H9 (cell line): Measurements from ENCODE around the gene TXLNB. TPM values are rescaled to one million over a fixed set of nuclear protein-coding genes. Genes with fewer than 3 reads are reported as not detected.

Experiments
- DNase-seq: peaks from one replicate; pipeline ENCODE4 v3.0.0-alpha.2; 2017
- H2AFZ ChIP-seq: one replicate; pipeline ENCODE4 v1.6.1; 2013; ENCODE audit warnings: mild to moderate bottlenecking, low read length, control low read depth, moderate library complexity
- H2AK5ac ChIP-seq: 2 replicates; pipeline ENCODE4 v1.6.1; 2013; ENCODE audit warnings: low read length, control low read depth, mixed read lengths; ENCODE audit not compliant: insufficient read length
- H2BK120ac ChIP-seq: one replicate; pipeline ENCODE4 v1.6.1; 2013; ENCODE audit warnings: low read depth, mild to moderate bottlenecking, low read length, control low read depth, inconsistent platforms; ENCODE audit not compliant: poor library complexity, severe bottlenecking
- H2BK12ac ChIP-seq: 2 replicates; pipeline ENCODE4 v1.6.1; 2013; ENCODE audit warnings: low read length, control low read depth, mixed read lengths, low read depth; ENCODE audit not compliant: insufficient read length
- H2BK15ac ChIP-seq: 2 replicates; pipeline ENCODE4 v1.6.1; 2013; ENCODE audit warnings: low read depth, low read length, control low read depth
- H2BK20ac ChIP-seq: one replicate; pipeline ENCODE4 v1.6.1; 2013; ENCODE audit warnings: low read depth, mild to moderate bottlenecking, low read length, control low read depth, inconsistent platforms; ENCODE audit not compliant: poor library complexity, severe bottlenecking
- H2BK5ac ChIP-seq: 2 replicates; pipeline ENCODE4 v1.6.1; 2013; ENCODE audit warnings: low read length, control low read depth, mixed read lengths; ENCODE audit not compliant: insufficient read length
- H3K14ac ChIP-seq: 2 replicates; pipeline ENCODE4 v1.6.1; 2013; ENCODE audit warnings: low read length, control low read depth; ENCODE audit not compliant: insufficient read depth
- H3K18ac ChIP-seq: 2 replicates; pipeline ENCODE4 v1.6.1; 2013; ENCODE audit warnings: low read depth, mild to moderate bottlenecking, mixed read lengths, low read length, control low read depth; ENCODE audit not compliant: insufficient read length
- H3K23ac ChIP-seq: 2 replicates; pipeline ENCODE4 v1.6.1; 2013; ENCODE audit warnings: low read length, control low read depth, mixed read lengths, low read depth; ENCODE audit not compliant: insufficient read length
- H3K23me2 ChIP-seq: 2 replicates; pipeline ENCODE4 v1.6.1; 2013; ENCODE audit warnings: low read depth, mild to moderate bottlenecking, mixed read lengths, low read length, control low read depth; ENCODE audit not compliant: insufficient read length, poor library complexity, severe bottlenecking
- H3K27ac ChIP-seq: 2 replicates; pipeline ENCODE4 v1.5.1; 2013; ENCODE audit warnings: low read length, control low read depth, mixed read lengths, low read depth; ENCODE audit not compliant: insufficient read length
- H3K27me3 ChIP-seq: 2 replicates; pipeline ENCODE4 v1.6.1; 2013; ENCODE audit warnings: low read length, control low read depth, inconsistent platforms; ENCODE audit not compliant: insufficient read depth
- H3K4ac ChIP-seq: 2 replicates; pipeline ENCODE4 v1.6.1; 2013; ENCODE audit warnings: low read depth, mild to moderate bottlenecking, control low read depth, inconsistent platforms, low read length, moderate library complexity
- H3K4me1 ChIP-seq: 2 replicates; pipeline ENCODE4 v1.6.1; 2013; ENCODE audit warnings: low read length, control low read depth, inconsistent platforms; ENCODE audit not compliant: insufficient read depth
- H3K4me2 ChIP-seq: 2 replicates; pipeline ENCODE4 v1.6.1; 2013; ENCODE audit warnings: low read length, control low read depth, mixed read lengths; ENCODE audit not compliant: insufficient read length, insufficient read depth
- H3K56ac ChIP-seq: 2 replicates; pipeline ENCODE4 v1.6.1; 2013; ENCODE audit warnings: low read depth, mild to moderate bottlenecking, mixed read lengths, low read length, control low read depth; ENCODE audit not compliant: insufficient read length
- H3K79me1 ChIP-seq: 2 replicates; pipeline ENCODE4 v1.6.1; 2013; ENCODE audit warnings: low read depth, mild to moderate bottlenecking, moderate library complexity, low read length, control low read depth, inconsistent platforms; ENCODE audit not compliant: insufficient read depth, poor library complexity, severe bottlenecking
- H3K79me2 ChIP-seq: 2 replicates; pipeline ENCODE4 v1.6.1; 2013; ENCODE audit warnings: low read length, control low read depth, inconsistent platforms; ENCODE audit not compliant: insufficient read depth
- H3K9ac ChIP-seq: 2 replicates; pipeline ENCODE4 v1.6.1; 2013; ENCODE audit warnings: low read length, control low read depth, mixed read lengths; ENCODE audit not compliant: insufficient read length; ENCODE audit errors: extremely low read depth
- H3K9me3 ChIP-seq: one replicate; pipeline ENCODE4 v1.6.1; 2013; ENCODE audit warnings: low read depth, low read length, inconsistent platforms; ENCODE audit not compliant: control insufficient read depth
- H3T11ph ChIP-seq: one replicate; pipeline ENCODE4 v1.6.1; 2013; ENCODE audit warnings: mild to moderate bottlenecking, low read length, control low read depth, inconsistent platforms
- H4K20me1 ChIP-seq: one replicate; pipeline ENCODE4 v1.6.1; 2013; ENCODE audit not compliant: control insufficient read depth, insufficient read length, insufficient read depth
- H4K5ac ChIP-seq: 2 replicates; pipeline ENCODE4 v1.6.1; 2013; ENCODE audit warnings: low read depth, mild to moderate bottlenecking, mixed read lengths, low read length, control low read depth; ENCODE audit not compliant: insufficient read length
- H4K8ac ChIP-seq: replicated peaks from 2 replicates; pipeline ENCODE4 v1.6.1; 2013; ENCODE audit warnings: low read length, control low read depth, mixed read lengths, low read depth; ENCODE audit not compliant: insufficient read length
- H4K91ac ChIP-seq: 2 replicates; pipeline ENCODE4 v1.6.1; 2013; ENCODE audit warnings: low read depth, mild to moderate bottlenecking, moderate library complexity, mixed read lengths, low read length, control low read depth; ENCODE audit not compliant: insufficient read length
- H3K27ac Mint-ChIP-seq, 3 experiments: 2 replicates in 2 of 3; 3 replicates in 1 of 3; pipeline ENCODE4 v1.8.0; 2020 to 2021; ENCODE audit warnings: mixed read lengths in 3 of 3, mild to moderate bottlenecking in 1 of 3, moderate library complexity in 1 of 3
- H3K27me3 Mint-ChIP-seq: 2 replicates; pipeline ENCODE4 v1.8.0; 2021; ENCODE audit warnings: low read depth, mild to moderate bottlenecking, moderate library complexity, mixed read lengths
- H3K36me3 Mint-ChIP-seq, 3 experiments: 2 replicates in 2 of 3; 3 replicates in 1 of 3; pipeline ENCODE4 v1.8.0; 2020 to 2021; ENCODE audit warnings: low read depth in 3 of 3, mixed read lengths in 3 of 3; ENCODE audit not compliant: insufficient read depth in 1 of 3
- H3K4me1 Mint-ChIP-seq, 2 experiments: 2 replicates each; pipeline ENCODE4 v1.8.0; 2020; ENCODE audit warnings: mixed read lengths in 2 of 2
- H3K4me3 Mint-ChIP-seq, 2 experiments: 2 replicates in 1 of 2; 3 replicates in 1 of 2; pipeline ENCODE4 v1.8.0; 2020 to 2021; ENCODE audit warnings: mild to moderate bottlenecking in 2 of 2, mixed read lengths in 2 of 2, moderate library complexity in 1 of 2
- H3K9me3 Mint-ChIP-seq, 2 experiments: 2 replicates in 1 of 2; 3 replicates in 1 of 2; pipeline ENCODE4 v1.8.0; 2020; ENCODE audit warnings: mild to moderate bottlenecking in 2 of 2, mixed read lengths in 2 of 2, moderate library complexity in 1 of 2
- CTCF ChIP-seq: fragments of 200-600 bp; sonication (generic); conservative IDR thresholded peaks from 3 replicates; pipeline ENCODE4 v1.8.0; 2021; ENCODE audit warnings: antibody characterized with exemption, mild to moderate bottlenecking
- WGBS: extraction: QIAGEN DNeasy Blood & Tissue Kit; methylation state at CpG from one replicate; pipeline ENCODE4 v1.1.7; 2013; ENCODE audit warnings: missing lambda C conversion rate, low lambda C conversion rate, mixed read lengths; ENCODE audit not compliant: insufficient read length; ENCODE audit errors: extremely low coverage; 5-methylcytosine and 5-hydroxymethylcytosine counted together
- total RNA-seq: library from RNA; stranded (reverse); gene quantifications from 2 replicates; pipeline ENCODE4 v1.2.1, GENCODE V29; 2021

The TXLNB gene
- total RNA-seq, 1 experiment from 2014 or later, result 0.04 TPM

DNA sequence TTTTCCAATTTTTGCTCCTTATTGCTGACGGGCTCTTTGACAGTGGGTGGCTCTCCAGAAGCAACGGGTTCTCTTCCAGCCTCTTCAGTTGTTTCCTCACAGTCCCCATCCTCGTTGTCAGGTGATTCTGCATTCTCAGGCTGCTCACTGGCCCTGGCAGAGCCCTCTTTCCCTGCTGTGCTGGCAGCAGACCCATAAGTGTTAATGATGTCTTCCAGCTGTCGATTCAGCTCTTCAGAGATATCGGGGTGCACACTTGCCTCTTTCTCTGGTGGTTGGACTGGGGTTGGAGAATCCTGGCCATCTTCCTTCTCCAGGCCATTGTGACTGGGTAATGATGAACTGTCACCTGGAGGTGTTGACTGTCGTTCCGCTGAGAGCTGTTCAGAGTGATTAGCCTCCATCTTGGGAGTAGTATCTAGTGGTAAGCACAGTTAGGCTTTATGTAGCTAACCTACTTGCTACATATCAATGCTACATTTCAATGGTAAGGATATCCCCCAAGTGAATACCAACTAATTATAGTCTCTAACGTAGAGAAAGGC is 3.2 kb downstream of the TXLNB start:
- WGBS, result no CpG with 5 or more reads among the region's 8 CpGs
- Histone ChIP-seq H3K56ac (no peak overlapping the region), H3K27ac (no peak overlapping the region)

More for the DNA sequence above, 3.2 kb downstream of the TXLNB start:
- H3K18ac ChIP-seq, result no peak overlapping the region
- no peak overlapping the region for H4K5ac ChIP-seq
- H4K91ac ChIP-seq, result no peak overlapping the region
- no peak overlapping the region for H2AFZ ChIP-seq
- H2BK20ac ChIP-seq, result no peak overlapping the region
- no peak for TF ChIP-seq CTCF
- no peaks in the 10 kb centered on the region for H3K23me2 ChIP-seq
- no peak overlapping the region for H3T11ph ChIP-seq
- Mint-ChIP-seq H3K4me1 (peaks cover 13% of the 10 kb centered on the region in 2 experiments), H3K27ac (no peak overlapping the region), H3K27me3 (no peaks in the 10 kb centered on the region), H3K9me3 (no peaks in the 10 kb centered on the region), H3K36me3 (no peaks in the 10 kb centered on the region), H3K4me3 (no peak overlapping the region)
- H3K4ac ChIP-seq, result no peak overlapping the region
- no peak overlapping the region for H4K8ac ChIP-seq
- no peak overlapping the region for H3K23ac ChIP-seq
- H2BK15ac ChIP-seq, result no peak overlapping the region
- H3K79me1 ChIP-seq, result no peaks in the 10 kb centered on the region
- H2BK12ac ChIP-seq, result no peak overlapping the region
- no peak overlapping the region for H2BK5ac ChIP-seq
- DNase-seq, result no peak
- H3K4me1 ChIP-seq, result peaks cover 10% of the 10 kb centered on the region
- no peaks in the 10 kb centered on the region for H3K27me3 ChIP-seq
- no peak overlapping the region for H2BK120ac ChIP-seq
- no peaks in the 10 kb centered on the region for H4K20me1 ChIP-seq
- no peak overlapping the region for H3K4me2 ChIP-seq
- no peak overlapping the region for H3K9ac ChIP-seq
- H3K14ac ChIP-seq, result no peak overlapping the region
- H2AK5ac ChIP-seq, result no peak overlapping the region
- no peaks in the 10 kb centered on the region for H3K9me3 ChIP-seq
- no peaks in the 10 kb centered on the region for H3K79me2 ChIP-seq
